HuH-7 (cell line): ENCODE results near the gene MGAT1.
"Not testable (repeated sequence)": the region's sequence is repeated elsewhere in the genome, so short reads cannot be mapped to it uniquely, and the experiment has no call there.

Experiments
- DNase-seq: peaks from one replicate; pipeline ENCODE4 v3.0.0; 2011; ENCODE audit warnings: low spot score

MGAT1 gene

DNA sequence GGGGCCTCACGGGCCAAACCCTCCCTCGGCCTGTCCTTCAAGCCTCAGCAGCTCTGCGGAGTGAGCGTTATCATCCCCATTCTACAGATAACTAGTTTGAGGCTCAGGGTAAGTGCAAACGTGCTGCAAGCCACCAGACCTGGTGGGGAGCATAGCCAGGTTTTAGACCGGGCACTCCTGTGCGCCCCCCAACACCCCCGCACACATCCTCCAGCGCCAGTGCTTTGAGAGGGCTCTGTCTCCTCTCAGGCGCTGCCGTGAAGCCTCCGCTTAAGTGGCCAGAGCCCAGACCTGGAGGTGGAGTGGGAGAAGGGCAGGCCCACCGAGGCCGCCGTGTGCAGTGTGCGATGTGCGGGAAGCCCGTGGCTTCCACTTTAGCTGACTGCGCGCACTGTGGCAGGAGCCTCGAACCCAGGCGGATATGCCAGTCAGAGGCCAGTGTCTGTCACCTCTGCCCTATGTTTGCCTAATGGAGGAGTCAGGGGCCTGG lies 1.6 kb upstream of the MGAT1 start:
- no peak for DNase-seq

GRCh38 chr5:180803181-180804128 lies 849 bp upstream of the MGAT1 start:
- peak; percentile 52 for DNase-seq

DNA sequence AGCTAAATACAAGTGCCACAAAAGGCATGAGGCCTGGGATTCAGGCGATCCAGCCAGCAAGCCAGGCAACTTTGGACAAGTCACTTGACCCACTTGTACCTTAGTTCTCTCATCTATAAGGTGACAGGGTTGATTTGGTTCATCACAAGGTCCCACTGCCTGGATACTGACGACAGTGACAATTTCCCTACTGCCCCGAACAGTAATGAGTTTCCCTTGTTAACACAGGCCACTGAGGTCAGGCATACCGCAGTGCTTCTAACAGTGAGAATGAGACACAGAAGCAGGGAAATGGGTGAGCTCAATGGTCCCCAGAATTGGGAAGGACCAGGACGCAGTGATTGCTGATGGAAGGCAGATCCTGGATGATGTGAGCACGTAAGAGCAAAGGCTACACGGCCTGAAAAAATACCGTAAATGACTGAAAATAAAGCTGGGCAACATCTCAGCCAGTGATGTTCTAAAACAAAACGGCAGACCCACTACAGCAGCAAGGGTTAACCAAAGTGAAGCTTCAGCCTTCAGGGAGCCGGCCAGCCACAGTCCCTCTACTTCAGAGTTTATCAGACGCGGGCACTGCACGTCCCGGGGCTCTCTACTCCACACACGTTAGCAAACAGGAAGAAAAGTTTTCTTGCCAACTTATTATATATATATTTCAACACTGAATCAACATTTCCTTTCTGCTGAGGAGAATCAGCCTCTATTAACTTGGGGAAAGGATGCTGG lies 846 bp downstream of the MGAT1 start:
- DNase-seq: peak; percentile 33

GRCh38 chr5:180799902-180800801 lies 2.5 kb downstream of the MGAT1 start:
- no peak for DNase-seq

DNA sequence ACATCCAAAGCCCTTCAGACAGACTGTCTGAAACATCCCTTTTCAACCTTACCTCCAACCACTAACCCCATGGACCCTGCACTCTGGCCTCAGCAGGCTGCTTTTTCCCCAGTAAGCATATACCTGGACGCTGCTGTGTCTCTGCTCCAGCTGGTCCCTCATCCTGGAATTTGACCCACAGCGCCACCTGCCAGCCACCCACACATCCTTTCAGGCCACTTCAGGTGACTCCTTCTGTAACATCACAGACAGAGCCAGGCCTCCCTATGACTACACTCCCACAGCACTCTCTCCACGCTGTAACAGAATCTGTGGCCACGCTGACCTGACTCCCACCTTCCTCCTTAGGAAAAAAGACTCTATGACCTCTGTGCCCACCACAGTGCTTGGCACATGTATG lies 3.4 kb downstream of the MGAT1 start:
- peak; percentile 62 for DNase-seq

- DNase-seq: no peak
These were observed 4.4 kb downstream of the MGAT1 start for GRCh38 chr5:180798193-180798592.

DNA sequence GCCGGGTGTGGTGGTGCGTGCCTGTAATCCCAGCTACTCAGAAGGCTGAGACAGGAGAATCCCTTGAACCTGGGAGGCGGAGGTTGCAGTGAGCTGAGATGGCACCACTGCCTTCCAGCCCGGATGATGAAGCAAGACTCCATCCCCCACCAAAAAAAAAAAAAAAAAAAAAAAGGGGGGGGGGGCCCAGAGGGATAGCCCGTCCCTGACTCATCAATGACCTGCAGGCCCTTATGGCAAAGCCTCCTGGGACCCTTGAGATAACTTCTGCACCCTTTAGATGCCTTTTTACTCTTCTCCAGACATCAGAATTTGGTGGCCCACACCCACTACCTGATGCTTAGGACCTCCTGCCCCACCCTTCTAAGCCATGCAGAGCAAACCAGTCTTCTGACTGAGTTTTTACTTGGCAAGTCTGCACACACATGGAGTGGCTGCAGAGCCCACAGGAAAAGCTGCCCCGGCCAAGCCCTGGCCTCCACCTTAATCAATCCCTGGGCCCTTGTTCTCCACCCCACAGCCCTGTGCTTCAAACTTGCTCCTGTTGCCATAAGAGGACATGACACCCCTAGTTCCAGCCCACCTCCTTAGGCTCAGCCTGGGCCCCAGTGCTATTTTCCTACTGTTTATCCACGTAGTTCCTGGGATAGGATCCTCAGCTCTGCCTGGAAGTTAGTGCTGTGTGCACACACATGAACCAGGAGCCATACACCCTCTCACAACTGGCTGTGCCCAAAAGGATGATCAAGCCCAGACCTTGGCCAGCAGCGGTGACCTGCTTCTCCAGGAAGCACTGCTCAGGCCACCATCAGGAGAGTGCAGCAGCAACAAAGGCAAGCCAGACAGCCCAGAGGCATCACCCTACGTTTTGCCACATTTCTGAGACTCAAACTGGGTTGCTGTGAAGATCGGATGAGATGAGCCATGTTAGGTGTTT lies 5.1 kb downstream of the MGAT1 start:
- no peak for DNase-seq

- DNase-seq: no peak
These were observed 6.8 kb downstream of the MGAT1 start for GRCh38 chr5:180795771-180796313.

GRCh38 chr5:180792965-180793287 lies 9.7 kb downstream of the MGAT1 start:
- DNase-seq: no peak

- DNase-seq: no peak
These were observed 10.2 kb downstream of the MGAT1 start for GRCh38 chr5:180792287-180792964.

GRCh38 chr5:180791611-180792213 lies 10.9 kb downstream of the MGAT1 start:
- no peak for DNase-seq

DNA sequence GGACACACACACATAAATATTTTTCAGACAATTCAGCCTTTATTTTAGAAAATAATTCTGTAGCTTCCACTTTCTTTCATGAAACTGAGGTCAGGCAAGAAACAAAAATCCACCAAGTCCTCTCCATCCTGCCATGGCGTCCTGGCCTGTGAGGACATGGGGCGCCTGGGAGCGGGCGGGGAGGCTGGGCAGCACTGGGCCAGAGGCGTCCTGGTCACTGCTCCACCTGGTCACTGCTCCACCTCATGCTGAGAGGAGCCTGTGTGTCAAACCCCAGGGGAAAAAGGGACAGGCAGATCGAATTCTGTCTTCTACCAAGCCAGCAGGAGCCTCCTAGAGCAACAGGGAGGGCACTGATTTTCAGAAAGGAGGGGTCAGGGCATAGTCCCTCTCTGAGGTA lies 12.1 kb downstream of the MGAT1 start:
- no peak for DNase-seq

GRCh38 chr5:180790020-180790419 lies 12.6 kb downstream of the MGAT1 start:
- no peak for DNase-seq

- DNase-seq: not testable (repeated sequence)
These were observed 13.8 kb downstream of the MGAT1 start for GRCh38 chr5:180788651-180789410.

DNA sequence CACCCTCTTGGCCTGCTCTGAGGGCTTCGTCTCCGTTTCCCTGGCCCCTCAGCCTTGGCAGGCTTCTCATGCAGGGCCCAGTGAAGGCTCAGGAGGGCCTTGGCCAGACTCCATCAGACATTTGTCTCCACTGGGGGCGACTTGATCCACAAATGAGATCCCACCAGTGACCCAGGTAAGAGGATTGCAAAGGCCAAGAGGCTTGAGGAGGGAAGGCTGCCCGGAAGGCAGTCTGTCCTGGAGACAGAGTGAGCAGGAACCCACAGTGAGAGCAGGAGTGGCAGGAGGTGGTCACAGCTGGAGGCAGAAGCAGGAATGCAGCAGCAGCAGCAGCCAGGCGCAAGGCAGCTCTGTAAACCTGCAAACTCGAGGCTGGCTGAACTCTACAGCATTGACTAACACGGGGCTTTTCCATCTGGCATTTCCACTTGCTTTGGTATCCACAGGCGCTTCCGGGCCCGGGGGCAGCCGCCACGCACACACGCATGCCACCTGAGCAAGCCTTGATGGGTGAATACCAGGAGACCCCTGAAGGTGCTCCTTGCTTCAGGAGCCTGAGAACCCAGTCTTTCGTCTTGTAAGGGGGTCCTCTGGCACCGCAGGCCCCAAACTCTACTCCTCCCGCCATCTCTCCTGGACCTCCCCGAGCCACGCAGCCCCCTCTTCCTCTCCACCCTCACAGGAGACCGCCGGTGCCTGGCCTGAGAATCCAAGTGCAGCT lies 14.7 kb downstream of the MGAT1 start:
- DNase-seq: no peak

GRCh38 chr5:180786531-180787398 lies 15.8 kb downstream of the MGAT1 start:
- no peak for DNase-seq

GRCh38 chr5:180785794-180786221 lies 16.8 kb downstream of the MGAT1 start:
- no peak for DNase-seq
